H1 (cell line): Measurements from ENCODE around the gene PLD6. TPM values are rescaled to one million over a fixed set of nuclear protein-coding genes. Genes with fewer than 3 reads are reported as not detected.

Experiments used
- ATF2 ChIP-seq: IDR thresholded peaks from 2 replicates; pipeline ENCODE4 v1.6.1; 2012; ENCODE audit warnings: low read length, inconsistent platforms
- polyA plus RNA-seq, 7 experiments: library from polyadenylated mRNA; depleted of rRNA in 3 of 7; stranded (reverse) in 5 of 7; unstranded in 2 of 7; fragments of >200 nt in 5 of 7; fragments of 200-250 nt in 2 of 7; gene quantifications; 1 replicate in 5 of 7; 2 replicates in 1 of 7; 4 replicates in 1 of 7; pipeline versions ENCODE4 v1.2.1 to v1.2.3, GENCODE V29; 2011 to 2013; ENCODE audit warnings: missing spikeins in 2 of 7, mixed read lengths in 2 of 7
- total RNA-seq: library from RNA; stranded (reverse); fragmentation: NEBNext Ultra II Directional; extraction: Animal tissue kit (Norgen Biotek cat#: 25700); gene quantifications from 2 replicates; pipeline ENCODE4 v1.2.1, GENCODE V29; 2021

The PLD6 gene
- total and polyA plus RNA-seq, 2 of the 8 experiments (the other 6 are each of a cell fraction or from before 2014, with no cell fraction given) = 0.20 to 0.22 TPM

- no peak for TF ChIP-seq ATF2
- TF ChIP-seq, all 59 proteins: peak for 0
Measured at GRCh38 chr17:17254036-17254435, 47.9 kb upstream of the PLD6 start (continued).
